Measurements from ENCODE around the gene PDE11A.

PDE11A gene

GRCh38 chr2:177916342-177916741 is 156.2 kb downstream of the PDE11A start:
- no peak overlapping the region for H3K27ac ChIP-seq
- TF ChIP-seq ZFX (IDR thresholded peaks at IDR 0.05) = no peak
- TF ChIP-seq CTCF (conservative IDR thresholded peaks at IDR 0.05) = no peak

- no peak overlapping the region for H3K27ac ChIP-seq
- TF ChIP-seq ZFX (IDR thresholded peaks at IDR 0.05) = no peak
- no peak for TF ChIP-seq CTCF (conservative IDR thresholded peaks at IDR 0.05)
Observed at GRCh38 chr2:177914247-177914646, 158.3 kb downstream of the PDE11A start.

- no peak for TF ChIP-seq ZFX (IDR thresholded peaks at IDR 0.05)
- no peak for TF ChIP-seq CTCF (conservative IDR thresholded peaks at IDR 0.05)
- H3K27ac ChIP-seq = no peak overlapping the region
Observed at GRCh38 chr2:177909962-177910361, 162.6 kb downstream of the PDE11A start.

GRCh38 chr2:177908824-177909223 is 163.8 kb downstream of the PDE11A start:
- TF ChIP-seq ZFX (IDR thresholded peaks at IDR 0.05) (no peak), CTCF (conservative IDR thresholded peaks at IDR 0.05) (no peak)
- H3K27ac ChIP-seq = no peak overlapping the region

GRCh38 chr2:177908182-177908581 is 164.4 kb downstream of the PDE11A start:
- TF ChIP-seq CTCF (conservative IDR thresholded peaks at IDR 0.05) (no peak), ZFX (IDR thresholded peaks at IDR 0.05) (no peak)
- H3K27ac ChIP-seq = no peak overlapping the region

GRCh38 chr2:177906041-177906718 is 166.4 kb downstream of the PDE11A start:
- H3K27ac ChIP-seq = no peak overlapping the region
- no peak for TF ChIP-seq ZFX (IDR thresholded peaks at IDR 0.05)
- peak; percentile 96 for TF ChIP-seq CTCF (conservative IDR thresholded peaks at IDR 0.05)

- H3K27ac ChIP-seq = no peak overlapping the region
- no peak for TF ChIP-seq CTCF (conservative IDR thresholded peaks at IDR 0.05)
- no peak for TF ChIP-seq ZFX (IDR thresholded peaks at IDR 0.05)
Observed at GRCh38 chr2:177905640-177906039, 166.9 kb downstream of the PDE11A start.

Data from C4-2B (cell line).